Neural crest cell (in vitro differentiated cells): Measurements from ENCODE around the gene UBE2O. TPM values are rescaled to one million over a fixed set of nuclear protein-coding genes. Genes with fewer than 3 reads are reported as not detected.

ENCODE experiments used
- DNase-seq: peaks from one replicate; pipeline ENCODE4 v3.0.0; 2021; ENCODE audit warnings: low read depth, mixed read lengths, low spot score
- H3K27ac Mint-ChIP-seq: one replicate; pipeline ENCODE4 v1.8.0; 2021; ENCODE audit warnings: mild to moderate bottlenecking, mixed read lengths; ENCODE audit not compliant: unreplicated experiment
- H3K27me3 Mint-ChIP-seq: 2 replicates; pipeline ENCODE4 v1.8.0; 2021; ENCODE audit warnings: low read depth, mild to moderate bottlenecking, mixed read lengths
- H3K36me3 Mint-ChIP-seq: 2 replicates; pipeline ENCODE4 v1.8.0; 2021; ENCODE audit warnings: low read depth, mild to moderate bottlenecking, mixed read lengths
- H3K4me1 Mint-ChIP-seq: 2 replicates; pipeline ENCODE4 v1.8.0; 2021; ENCODE audit warnings: mixed read lengths
- H3K4me3 Mint-ChIP-seq: one replicate; pipeline ENCODE4 v1.8.0; 2021; ENCODE audit warnings: mild to moderate bottlenecking, mixed read lengths
- H3K9me3 Mint-ChIP-seq: 2 replicates; pipeline ENCODE4 v1.8.0; 2021; ENCODE audit warnings: mixed read lengths
- CTCF ChIP-seq: fragments of 200-600 bp; sonication (generic); conservative IDR thresholded peaks from 2 replicates; pipeline ENCODE4 v1.5.0; 2021; ENCODE audit warnings: antibody characterized with exemption, mild to moderate bottlenecking
- total RNA-seq: library from RNA; stranded (reverse); gene quantifications from 2 replicates; pipeline ENCODE4 v1.2.1, GENCODE V29; 2021

The UBE2O gene
- total RNA-seq, 1 donor from 2014 or later: 71.4 TPM

- Mint-ChIP-seq H3K9me3 (no peaks in the 10 kb centered on the region), H3K27ac (peak overlapping the region; percentile 96), H3K27me3 (peaks cover 30% of the 10 kb centered on the region), H3K4me1 (peaks cover 45% of the 10 kb centered on the region), H3K36me3 (peaks cover 2% of the 10 kb centered on the region), H3K4me3 (peak overlapping the region; percentile 97)
- peak; percentile 52 for DNase-seq
- TF ChIP-seq CTCF: no peak
These were observed 70.0 kb downstream of the UBE2O start for GRCh38 chr17:76382803-76383545.

GRCh38 chr17:76382351-76382802 is 70.6 kb downstream of the UBE2O start:
- Mint-ChIP-seq H3K27ac (peak overlapping the region; percentile 96), H3K36me3 (peaks cover 5% of the 10 kb centered on the region), H3K4me1 (peaks cover 48% of the 10 kb centered on the region), H3K27me3 (peaks cover 33% of the 10 kb centered on the region), H3K4me3 (peak overlapping the region; percentile 97), H3K9me3 (peaks cover 2% of the 10 kb centered on the region)
- peak; percentile 85 for DNase-seq
- TF ChIP-seq CTCF: no peak

DNA sequence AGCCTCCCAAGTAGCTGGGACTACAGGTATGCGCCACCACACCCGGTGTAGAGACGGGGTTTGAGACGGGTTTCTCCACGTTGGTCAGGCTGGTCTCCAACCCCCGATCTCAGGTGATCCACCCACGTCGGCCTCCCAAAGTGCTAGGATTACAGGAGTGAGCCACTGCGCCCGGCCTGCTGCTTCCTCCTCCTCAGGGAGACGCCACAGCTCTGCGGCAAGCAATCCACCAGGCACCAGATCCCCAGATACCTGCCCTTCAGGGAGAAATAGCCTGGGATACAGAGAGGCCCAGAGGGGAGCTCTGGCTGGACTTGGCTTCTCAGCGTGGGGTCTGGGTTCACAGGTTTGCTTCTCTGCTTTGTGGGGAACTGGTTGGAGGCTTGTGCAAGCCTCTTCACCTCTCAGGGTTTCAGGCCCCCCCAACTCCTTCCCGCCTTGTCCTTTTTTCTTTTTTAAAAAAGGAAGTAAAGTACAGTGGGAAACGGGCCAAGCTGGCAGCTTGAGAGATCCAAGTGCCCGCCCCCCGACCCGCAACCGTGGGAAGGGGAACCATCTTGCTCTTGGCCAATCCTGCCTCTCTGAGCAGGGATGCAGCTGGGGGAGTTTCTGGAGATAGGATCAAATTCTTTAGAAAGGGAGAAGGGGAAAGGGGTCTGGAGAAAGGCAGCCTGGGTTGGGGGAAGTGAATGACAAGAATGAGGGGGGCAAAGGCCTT is 71.2 kb downstream of the UBE2O start:
- Mint-ChIP-seq H3K36me3 (peaks cover 6% of the 10 kb centered on the region), H3K27ac (peak overlapping the region; percentile 81), H3K27me3 (peaks cover 29% of the 10 kb centered on the region), H3K9me3 (peaks cover 2% of the 10 kb centered on the region), H3K4me1 (peaks cover 50% of the 10 kb centered on the region), H3K4me3 (peak overlapping the region; percentile 97)
- DNase-seq: peak; percentile 23
- no peak for TF ChIP-seq CTCF

DNA sequence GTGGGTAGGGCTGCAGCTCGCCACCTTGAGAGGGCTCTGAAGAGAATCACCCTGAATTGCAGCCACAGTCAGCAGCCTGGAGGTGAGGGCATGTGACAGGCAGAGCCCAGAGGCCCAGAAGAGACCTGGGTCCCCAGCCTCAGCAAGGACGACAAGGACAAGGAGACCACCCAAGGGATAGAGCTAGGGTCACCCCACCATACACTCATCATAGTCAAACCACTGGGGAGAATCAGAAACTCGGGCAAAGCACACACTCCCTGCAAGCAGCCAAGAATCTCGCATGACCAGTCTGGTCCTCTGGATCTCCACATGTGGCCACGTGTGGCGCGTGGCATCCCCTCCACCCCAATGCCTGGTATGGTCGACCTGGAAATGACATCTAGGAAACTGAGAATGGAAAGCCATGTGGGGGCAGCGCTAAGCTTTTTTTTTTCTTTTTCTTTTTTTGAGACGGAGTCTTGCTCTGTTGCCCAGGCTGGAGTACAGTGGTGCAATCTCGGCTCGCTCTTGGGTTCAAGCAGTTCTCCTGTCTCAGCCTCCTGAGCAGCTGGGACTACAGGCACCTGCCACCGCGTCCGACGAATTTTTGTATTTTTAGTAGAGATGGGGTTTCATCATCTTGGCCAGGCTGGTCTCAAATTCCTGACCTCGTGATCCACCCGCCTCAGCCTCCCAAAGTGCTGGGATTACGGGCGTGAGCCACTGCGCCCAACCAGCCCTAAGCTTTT is 73.1 kb downstream of the UBE2O start:
- H3K9me3 Mint-ChIP-seq: peaks cover 2% of the 10 kb centered on the region
- H3K4me1 Mint-ChIP-seq: peaks cover 49% of the 10 kb centered on the region
- H3K27me3 Mint-ChIP-seq: peaks cover 15% of the 10 kb centered on the region
- no peak overlapping the region for H3K27ac Mint-ChIP-seq
- DNase-seq: no peak
- peak overlapping the region; percentile 85 for H3K4me3 Mint-ChIP-seq
- TF ChIP-seq CTCF: no peak
- H3K36me3 Mint-ChIP-seq: peaks cover 6% of the 10 kb centered on the region

DNA sequence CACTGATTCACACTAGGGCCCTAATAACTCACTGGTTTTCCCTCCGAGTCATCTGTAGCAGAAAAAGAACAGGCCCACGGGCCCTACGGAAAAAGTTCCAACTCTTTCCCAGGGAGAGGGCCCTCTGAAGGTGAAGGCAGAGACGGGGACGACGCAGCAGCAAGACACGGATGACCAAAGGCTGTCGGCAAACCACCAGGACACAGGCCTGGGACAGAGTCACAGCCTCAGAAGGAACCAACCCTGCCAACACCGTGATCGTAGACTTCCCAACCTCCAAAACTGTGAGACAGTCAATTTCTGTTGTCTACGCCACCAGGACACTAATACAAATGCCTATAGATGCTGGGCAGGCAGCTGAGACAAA is 73.7 kb downstream of the UBE2O start:
- H3K9me3 Mint-ChIP-seq: peaks cover 2% of the 10 kb centered on the region
- peaks cover 15% of the 10 kb centered on the region for H3K27me3 Mint-ChIP-seq
- peaks cover 6% of the 10 kb centered on the region for H3K36me3 Mint-ChIP-seq
- peak overlapping the region; percentile 85 for H3K4me3 Mint-ChIP-seq
- no peak for TF ChIP-seq CTCF
- peaks cover 52% of the 10 kb centered on the region for H3K4me1 Mint-ChIP-seq
- no peak for DNase-seq
- no peak overlapping the region for H3K27ac Mint-ChIP-seq
